Upper lobe of left lung (tissue), 6 donors: ENCODE results near the gene GNB1L. TPM values are rescaled to one million over a fixed set of nuclear protein-coding genes. Genes with fewer than 3 reads are reported as not detected.

ENCODE experiments used
- ATAC-seq, 2 donors: fragments of 200-7000 bp; cut with Tn5 transposase; one replicate each; pipeline ENCODE4 v1.9.1; 2022; ENCODE audit warnings: mild to moderate bottlenecking in 2 of 2, moderate library complexity in 2 of 2; ENCODE audit not compliant: low FRiP score in 2 of 2
- DNase-seq, 2 donors: peaks; one replicate each; pipeline ENCODE4 v3.0.0-alpha.2; 2019 to 2020
- H3K27ac ChIP-seq, 4 donors: fragments of 200-600 bp; sonication (generic); one replicate each; pipeline ENCODE4 v1.5.1; 2016 to 2019
- H3K27me3 ChIP-seq, 4 donors: fragments of 200-600 bp; sonication (generic); one replicate each; pipeline ENCODE4 v1.5.1; 2017 to 2019
- H3K36me3 ChIP-seq, 4 donors: fragments of 200-600 bp; sonication (generic); one replicate each; pipeline ENCODE4 v1.5.1; 2016 to 2019
- H3K4me1 ChIP-seq, 4 donors: fragments of 200-600 bp; sonication (generic); one replicate each; pipeline ENCODE4 v1.5.1; 2018 to 2019
- H3K4me3 ChIP-seq, 4 donors: fragments of 200-600 bp; sonication (generic); one replicate each; pipeline ENCODE4 v1.5.1; 2017 to 2019; ENCODE audit warnings: mild to moderate bottlenecking in 2 of 4, moderate library complexity in 1 of 4
- H3K9me3 ChIP-seq, 4 donors: fragments of 200-600 bp; sonication (generic); one replicate each; pipeline ENCODE4 v1.5.1; 2018 to 2019
- CTCF ChIP-seq, 6 experiments: fragments of 450-650 bp in 4 of 6; fragments of 200-600 bp in 2 of 6; sonication (generic) in 2 of 6; IDR thresholded peaks; one replicate each; pipeline ENCODE4 v1.5.1; 2016 to 2019; ENCODE audit warnings: antibody characterized with exemption in 6 of 6
- EP300 ChIP-seq, 4 donors: sonication (generic); formaldehyde crosslinking; IDR thresholded peaks; one replicate each; pipeline ENCODE4 v1.5.1; 2017; ENCODE audit warnings: antibody characterized with exemption in 4 of 4, control low read depth in 2 of 4
- POLR2A ChIP-seq, 4 donors: fragments of 450-650 bp; IDR thresholded peaks; one replicate each; pipeline ENCODE4 v1.5.1; 2016 to 2017; ENCODE audit warnings: antibody characterized with exemption in 4 of 4, mild to moderate bottlenecking in 2 of 4
- POLR2AphosphoS5 ChIP-seq, 2 donors: sonication (generic); formaldehyde crosslinking; IDR thresholded peaks; one replicate each; pipeline ENCODE4 v1.5.1; 2017; ENCODE audit warnings: antibody characterized with exemption in 2 of 2
- WGBS, 2 donors: methylation state at CpG; one replicate each; pipeline ENCODE4 v1.1.5; 2017 to 2018; 5-methylcytosine and 5-hydroxymethylcytosine counted together
- total RNA-seq, 6 donors: library from RNA; depleted of rRNA in 4 of 6; stranded (reverse); fragments of >200 nt in 4 of 6; gene quantifications; one replicate each; pipeline versions ENCODE4 v1.1.0 to v1.2.1, GENCODE V29; 2016 to 2021
- donor health status: DM: no; HTN: no; CAD: no; lungs with moderate emphysema.
- donor health status: DM: no; HTN: yes; CAD: no; lungs with severe emphysema.

The GNB1L gene
- total RNA-seq, 6 donors from 2014 or later = 0.78 to 11.1 (median 6.8) TPM

DNA sequence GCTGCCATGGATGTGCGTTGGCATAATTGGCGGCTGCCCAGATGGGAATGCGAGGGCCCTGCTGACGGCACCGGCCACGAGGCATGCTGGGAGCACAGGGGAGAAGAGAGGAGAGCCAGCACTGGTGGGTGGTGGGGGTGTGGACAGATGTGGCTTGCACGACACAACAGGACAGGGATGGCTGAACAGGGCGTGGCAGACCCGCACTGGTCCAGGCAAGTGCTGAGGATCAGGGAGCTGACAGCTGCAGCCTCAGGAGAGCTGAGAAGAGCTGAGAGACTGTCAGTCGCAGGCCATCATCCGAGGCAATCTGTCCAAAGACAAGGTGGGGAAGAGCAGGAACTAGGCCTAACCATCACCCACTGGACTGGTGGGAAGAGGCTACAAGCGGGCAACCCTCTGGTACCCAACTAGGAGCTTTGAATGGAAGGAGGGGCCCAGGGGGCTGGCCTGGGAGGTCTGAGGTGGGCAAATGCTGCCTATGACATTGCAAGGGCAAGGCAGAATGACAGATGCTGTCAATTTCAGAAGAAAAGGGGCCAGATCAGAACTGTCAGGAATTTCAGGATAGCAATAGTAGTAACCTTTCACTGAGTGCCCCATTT lies 2.4 kb downstream of the GNB1L start:
- Histone ChIP-seq H3K4me1 (peaks cover 34 to 74% (median 66%) of the 10 kb centered on the region in 4 donors), H3K36me3 (peaks cover 0 to 22% (median 15%) of the 10 kb centered on the region in 4 donors), H3K4me3 (peak overlapping the region in 1 of 4 donors; percentile 88), H3K27ac (peak overlapping the region in 3 of 4 donors; percentile 91 to 99 (median 95)), H3K27me3 (no peaks in the 10 kb centered on the region), H3K9me3 (no peaks in the 10 kb centered on the region)
- ATAC-seq (no peak), DNase-seq (peak in 1 of 2 donors; percentile 62)
- no peak for TF ChIP-seq EP300 (IDR thresholded peaks at IDR 0.05)
- TF ChIP-seq POLR2A (IDR thresholded peaks at IDR 0.05) = no peak
- no peak for TF ChIP-seq CTCF (IDR thresholded peaks at IDR 0.05)
- no peak for TF ChIP-seq POLR2AphosphoS5 (IDR thresholded peaks at IDR 0.05)
- 78 to 85% methylated on average over 5 to 12 of the region's 12 CpGs for WGBS, 2 donors

GRCh38 chr22:19851291-19852176 lies 3.1 kb downstream of the GNB1L start:
- WGBS, 2 donors = 69 to 78% methylated on average over 11 to 20 of the region's 21 CpGs
- H3K4me1 ChIP-seq = peaks cover 34 to 74% (median 66%) of the 10 kb centered on the region in 4 donors
- H3K36me3 ChIP-seq = peaks cover 0 to 22% (median 15%) of the 10 kb centered on the region in 4 donors
- H3K27me3 ChIP-seq = no peaks in the 10 kb centered on the region
- TF ChIP-seq POLR2A (IDR thresholded peaks at IDR 0.05) (no peak), EP300 (IDR thresholded peaks at IDR 0.05) (peak in 1 of 4 donors; percentile 31)
- H3K27ac ChIP-seq = peak overlapping the region; percentile 54 to 99 (median 80)
- H3K9me3 ChIP-seq = no peaks in the 10 kb centered on the region
- ATAC-seq (no peak), DNase-seq (peak; percentile 67 to 80)
- no peak overlapping the region for H3K4me3 ChIP-seq

DNA sequence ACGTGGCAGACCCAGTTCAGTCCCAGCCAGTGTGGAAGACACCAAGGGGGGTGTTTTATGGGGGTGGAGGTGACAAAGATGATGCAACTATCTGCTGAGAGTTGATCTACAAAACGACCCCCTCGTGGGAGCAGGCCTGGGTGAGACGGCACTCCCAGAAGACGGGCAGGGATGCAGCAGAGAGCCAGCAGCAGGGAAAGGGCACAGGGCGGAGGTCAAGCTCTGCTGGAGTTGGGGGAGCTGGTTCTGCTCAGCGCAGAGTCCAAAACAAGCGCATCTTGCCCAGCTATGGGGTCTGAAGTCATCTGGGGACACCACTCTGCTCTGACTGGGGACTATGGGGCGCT lies 3.9 kb downstream of the GNB1L start:
- 74 to 88% methylated on average over 8 to 9 of the region's 9 CpGs for WGBS, 2 donors
- peaks cover 27 to 69% (median 58%) of the 10 kb centered on the region in 4 donors for H3K4me1 ChIP-seq

GRCh38 chr22:19849835-19850762 lies 4.6 kb downstream of the GNB1L start:
- Histone ChIP-seq H3K9me3 (no peaks in the 10 kb centered on the region), H3K4me1 (peaks cover 29 to 68% (median 57%) of the 10 kb centered on the region in 4 donors), H3K36me3 (peaks cover 0 to 22% (median 15%) of the 10 kb centered on the region in 4 donors), H3K4me3 (no peak overlapping the region), H3K27me3 (no peaks in the 10 kb centered on the region), H3K27ac (peak overlapping the region; percentile 54 to 99 (median 80))
- TF ChIP-seq CTCF (IDR thresholded peaks at IDR 0.05) (no peak), EP300 (IDR thresholded peaks at IDR 0.05) (peak in 2 of 4 donors; percentile 58 to 77), POLR2AphosphoS5 (IDR thresholded peaks at IDR 0.05) (peak; percentile 28 to 51), POLR2A (IDR thresholded peaks at IDR 0.05) (peak in 1 of 4 donors; percentile 8)
- DNase-seq = peak in 1 of 2 donors; percentile 88
- 70 to 79% methylated on average over 9 of the region's 9 CpGs for WGBS, 2 donors
- peak in 1 of 2 donors; percentile 69 for ATAC-seq

More for the DNA sequence above, 3.9 kb downstream of the GNB1L start:
- DNase-seq (no peak), ATAC-seq (no peak)
- Histone ChIP-seq H3K9me3 (no peaks in the 10 kb centered on the region), H3K4me3 (no peak overlapping the region), H3K27me3 (no peaks in the 10 kb centered on the region), H3K27ac (peak overlapping the region; percentile 54 to 99 (median 80)), H3K36me3 (peaks cover 0 to 22% (median 15%) of the 10 kb centered on the region in 4 donors)
- TF ChIP-seq EP300 (IDR thresholded peaks at IDR 0.05) (no peak), POLR2AphosphoS5 (IDR thresholded peaks at IDR 0.05) (no peak), CTCF (IDR thresholded peaks at IDR 0.05) (no peak), POLR2A (IDR thresholded peaks at IDR 0.05) (no peak)
